Fibroblast of skin of abdomen (primary cell): ENCODE measurements around the gene HSFX1.

ENCODE experiments used
- DNase-seq: peaks from one replicate; pipeline ENCODE4 v3.0.0-alpha.2; 2013

Gene HSFX1

DNA sequence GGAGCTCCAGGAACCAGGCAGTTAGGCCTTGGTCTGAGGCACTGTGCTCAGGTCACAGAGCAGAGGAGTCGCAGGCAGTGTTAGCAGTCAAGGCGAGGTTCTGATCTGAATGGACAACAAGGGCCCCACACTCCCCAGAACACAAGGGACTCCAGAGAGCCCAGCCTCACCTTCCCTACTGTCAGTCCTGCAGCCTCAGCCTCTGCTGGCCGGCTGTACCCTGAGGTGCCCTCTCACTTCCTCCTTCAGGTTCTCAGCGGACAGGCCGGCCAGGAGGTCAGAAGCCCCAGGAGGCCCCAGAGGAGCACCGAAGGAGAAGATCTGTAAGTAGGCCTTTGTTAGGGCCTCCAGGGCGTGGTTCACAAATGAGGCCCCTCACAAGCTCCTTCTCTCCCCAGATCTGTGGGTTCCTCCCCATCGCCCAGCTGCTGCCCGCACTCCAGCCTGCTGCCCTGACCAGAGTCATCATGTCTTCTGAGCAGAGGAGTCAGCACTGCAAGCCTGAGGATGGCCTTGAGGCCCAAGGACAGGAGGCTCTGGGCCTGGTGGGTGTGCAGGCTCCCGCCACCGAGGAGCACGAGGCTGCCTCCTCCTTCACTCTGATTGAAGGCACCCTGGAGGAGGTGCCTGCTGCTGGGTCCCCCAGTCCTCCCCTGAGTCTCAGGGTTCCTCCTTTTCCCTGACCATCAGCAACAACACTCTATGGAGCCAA lies 34.0 kb downstream of the HSFX1 start:
- no peak for DNase-seq

DNA sequence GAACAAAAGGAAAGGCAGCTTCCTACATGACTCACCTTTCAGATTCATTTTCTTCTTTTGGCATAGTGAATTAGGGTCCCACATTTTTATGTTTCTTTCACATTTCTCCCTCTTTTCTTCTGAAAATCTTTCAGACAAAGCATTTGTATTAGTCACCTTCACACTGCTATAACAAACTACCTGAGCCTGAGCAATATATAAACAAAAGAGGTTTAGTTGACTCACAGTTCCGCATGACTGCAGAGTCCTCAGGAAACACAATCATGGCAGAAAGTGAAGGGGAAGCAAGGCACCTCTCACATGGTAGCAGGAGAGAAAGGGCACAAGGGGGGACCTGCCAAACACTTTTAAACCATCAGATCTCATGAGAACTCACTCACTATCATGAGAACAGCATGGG lies 44.8 kb downstream of the HSFX1 start:
- DNase-seq: no peak

DNA sequence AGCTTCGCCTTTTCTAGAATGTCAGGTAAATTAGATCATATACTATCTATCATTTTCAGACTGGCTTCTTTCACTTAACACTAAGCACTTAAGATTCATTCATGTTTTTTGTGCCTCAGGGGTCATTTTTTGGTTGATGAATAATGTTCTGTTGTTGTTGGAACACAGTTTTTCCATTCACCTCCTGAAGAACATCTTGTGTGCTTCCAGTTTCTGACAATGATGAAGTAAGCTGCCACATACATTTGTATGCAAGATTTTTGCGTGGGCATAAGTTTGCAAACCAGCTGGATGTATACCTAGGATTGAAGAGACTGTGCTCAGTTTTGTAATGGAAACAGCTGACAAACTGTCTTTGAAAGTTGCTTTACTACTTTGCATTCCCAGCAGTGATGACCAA lies 45.5 kb downstream of the HSFX1 start:
- no peak for DNase-seq

DNA sequence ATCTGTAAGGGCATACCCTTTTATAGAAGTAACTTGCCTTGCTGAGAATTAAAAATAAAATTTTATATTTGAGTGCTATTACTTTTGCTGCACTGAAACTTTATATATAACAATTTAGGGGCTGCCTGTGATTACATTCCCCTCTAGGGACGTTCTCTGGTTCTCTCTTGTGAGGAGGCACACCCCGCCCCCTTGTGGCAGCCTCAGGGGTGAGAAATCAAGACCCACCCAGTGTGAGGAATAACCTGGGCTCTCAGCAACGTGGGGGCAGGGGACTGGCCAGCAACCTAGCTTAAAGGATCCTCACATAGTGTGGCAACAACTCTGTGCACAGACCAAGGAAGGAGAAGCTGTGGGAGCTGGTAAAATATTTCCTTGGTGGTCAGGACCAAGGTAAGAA lies 51.6 kb downstream of the HSFX1 start:
- peak; percentile 4 for DNase-seq
